ENCODE results near the gene GGT7.
A peak's percentile ranks its signal among the peaks of the same experiment; 100 is the strongest.
"Not testable (repeated sequence)": the region's sequence is repeated elsewhere in the genome, so short reads cannot be mapped to it uniquely, and the experiment has no call there.

Gene GGT7

GRCh38 chr20:34843421-34843820 lies 29.2 kb downstream of the GGT7 start:
- no peak for DNase-seq

- no peak for DNase-seq
Observed at GRCh38 chr20:34842143-34842542, 30.5 kb downstream of the GGT7 start.

GRCh38 chr20:34834459-34834893 lies 38.2 kb downstream of the GGT7 start:
- DNase-seq = no peak

- DNase-seq = no peak
Observed at GRCh38 chr20:34831936-34832335, 40.7 kb downstream of the GGT7 start.

GRCh38 chr20:34829191-34829590 lies 43.5 kb downstream of the GGT7 start:
- DNase-seq = no peak

- DNase-seq = peak; percentile 86 to 87
Observed at GRCh38 chr20:34825530-34826362, 46.9 kb downstream of the GGT7 start, which contains the start of gene NCOA6. Gene NCOA6 (minus strand): TSS chr20:34825651. CDS start chr20:34782355, 43,296 bp downstream.

GRCh38 chr20:34824806-34825529 lies 47.7 kb downstream of the GGT7 start:
- DNase-seq = peak; percentile 62 to 67

- peak; percentile 71 to 80 for DNase-seq
Observed at GRCh38 chr20:34824452-34824805, 48.2 kb downstream of the GGT7 start.

GRCh38 chr20:34824026-34824425 lies 48.6 kb downstream of the GGT7 start:
- DNase-seq = no peak

- no peak for DNase-seq
Observed at GRCh38 chr20:34820805-34821578, 51.7 kb downstream of the GGT7 start.

- no peak for DNase-seq
Observed at GRCh38 chr20:34817801-34818200, 54.9 kb downstream of the GGT7 start.

- no peak for DNase-seq
Observed at GRCh38 chr20:34817072-34817471, 55.6 kb downstream of the GGT7 start.

- DNase-seq = no peak
Observed at GRCh38 chr20:34815636-34816035, 57.0 kb downstream of the GGT7 start.

- DNase-seq = no peak
Observed at GRCh38 chr20:34808583-34808982, 64.1 kb downstream of the GGT7 start.

GRCh38 chr20:34807944-34808465 lies 64.7 kb downstream of the GGT7 start:
- DNase-seq = not testable (repeated sequence)

- no peak for DNase-seq
Observed at GRCh38 chr20:34806255-34806654, 66.4 kb downstream of the GGT7 start.

GRCh38 chr20:34798871-34799270 lies 73.8 kb downstream of the GGT7 start:
- no peak for DNase-seq

- no peak for DNase-seq
Observed at GRCh38 chr20:34798328-34798727, 74.3 kb downstream of the GGT7 start.

- no peak for DNase-seq
Observed at GRCh38 chr20:34797012-34797995, 75.4 kb downstream of the GGT7 start.
